Nephron (organoid): ENCODE measurements around the gene SMG7.

Experiments
- H3K27ac Mint-ChIP-seq, 3 experiments: 2 replicates each; pipeline ENCODE4 v1.8.0; 2020; ENCODE audit warnings: mixed read lengths in 3 of 3, mild to moderate bottlenecking in 2 of 3, moderate library complexity in 1 of 3
- H3K27me3 Mint-ChIP-seq: 2 replicates; pipeline ENCODE4 v1.8.0; 2021; ENCODE audit warnings: low read depth, mild to moderate bottlenecking, moderate library complexity, mixed read lengths
- H3K36me3 Mint-ChIP-seq: 2 replicates; pipeline ENCODE4 v1.8.0; 2020; ENCODE audit warnings: low read depth, mixed read lengths
- H3K4me1 Mint-ChIP-seq: 2 replicates; pipeline ENCODE4 v1.8.0; 2020; ENCODE audit warnings: mixed read lengths
- H3K4me3 Mint-ChIP-seq, 3 experiments: 2 replicates each; pipeline ENCODE4 v1.8.0; 2020; ENCODE audit warnings: mild to moderate bottlenecking in 3 of 3, mixed read lengths in 3 of 3, moderate library complexity in 2 of 3
- H3K9me3 Mint-ChIP-seq: 2 replicates; pipeline ENCODE4 v1.8.0; 2020; ENCODE audit warnings: mixed read lengths
- CTCF ChIP-seq, 3 experiments: fragments of 200-600 bp; sonication (generic); IDR thresholded peaks; one replicate each; pipeline ENCODE4 v1.5.0; 2021; ENCODE audit warnings: antibody characterized with exemption in 3 of 3; ENCODE audit not compliant: unreplicated experiment in 3 of 3

SMG7 gene

GRCh38 chr1:183543619-183544204 lies 71.4 kb downstream of the SMG7 start:
- peaks cover 23% of the 10 kb centered on the region for H3K4me1 Mint-ChIP-seq
- H3K9me3 Mint-ChIP-seq, result no peaks in the 10 kb centered on the region
- H3K27ac Mint-ChIP-seq, result peak overlapping the region; percentile 18 to 89 (median 66)
- peak; percentile 70 to 74 (median 70) for TF ChIP-seq CTCF (IDR thresholded peaks at IDR 0.05; ENCODE audit: unreplicated experiment in 3 of 3)
- H3K4me3 Mint-ChIP-seq, result no peak overlapping the region
- no peaks in the 10 kb centered on the region for H3K27me3 Mint-ChIP-seq
- H3K36me3 Mint-ChIP-seq, result peaks cover 71% of the 10 kb centered on the region

- H3K4me1 Mint-ChIP-seq, result peaks cover 23% of the 10 kb centered on the region
- TF ChIP-seq CTCF (IDR thresholded peaks at IDR 0.05; ENCODE audit: unreplicated experiment in 3 of 3), result no peak
- H3K4me3 Mint-ChIP-seq, result peak overlapping the region in 2 of 3 experiments; percentile 42 to 57
- peaks cover 70% of the 10 kb centered on the region for H3K36me3 Mint-ChIP-seq
- peak overlapping the region; percentile 89 to 96 (median 93) for H3K27ac Mint-ChIP-seq
- no peaks in the 10 kb centered on the region for H3K27me3 Mint-ChIP-seq
- H3K9me3 Mint-ChIP-seq, result no peaks in the 10 kb centered on the region
Measured at GRCh38 chr1:183544598-183545297, 72.4 kb downstream of the SMG7 start.

GRCh38 chr1:183546427-183546826 lies 74.1 kb downstream of the SMG7 start:
- H3K4me3 Mint-ChIP-seq, result no peak overlapping the region
- no peak for TF ChIP-seq CTCF (IDR thresholded peaks at IDR 0.05; ENCODE audit: unreplicated experiment in 3 of 3)
- peak overlapping the region; percentile 16 to 89 (median 49) for H3K27ac Mint-ChIP-seq
- H3K4me1 Mint-ChIP-seq, result peaks cover 23% of the 10 kb centered on the region
- no peaks in the 10 kb centered on the region for H3K9me3 Mint-ChIP-seq
- H3K36me3 Mint-ChIP-seq, result peaks cover 68% of the 10 kb centered on the region
- H3K27me3 Mint-ChIP-seq, result no peaks in the 10 kb centered on the region

- Mint-ChIP-seq H3K4me1 (peaks cover 24% of the 10 kb centered on the region), H3K27me3 (no peaks in the 10 kb centered on the region), H3K9me3 (no peaks in the 10 kb centered on the region), H3K4me3 (no peak overlapping the region), H3K36me3 (peaks cover 71% of the 10 kb centered on the region), H3K27ac (peak overlapping the region; percentile 16 to 80 (median 58))
- TF ChIP-seq CTCF (IDR thresholded peaks at IDR 0.05; ENCODE audit: unreplicated experiment in 3 of 3), result no peak
Measured at GRCh38 chr1:183548116-183548515, 75.8 kb downstream of the SMG7 start.

GRCh38 chr1:183550915-183551314 lies 78.6 kb downstream of the SMG7 start:
- TF ChIP-seq CTCF (IDR thresholded peaks at IDR 0.05; ENCODE audit: unreplicated experiment in 3 of 3), result no peak
- H3K27me3 Mint-ChIP-seq, result no peaks in the 10 kb centered on the region
- H3K36me3 Mint-ChIP-seq, result peaks cover 68% of the 10 kb centered on the region
- no peak overlapping the region for H3K4me3 Mint-ChIP-seq
- H3K9me3 Mint-ChIP-seq, result no peaks in the 10 kb centered on the region
- H3K27ac Mint-ChIP-seq, result peak overlapping the region in 1 of 3 experiments; percentile 8
- peaks cover 19% of the 10 kb centered on the region for H3K4me1 Mint-ChIP-seq

- TF ChIP-seq CTCF (IDR thresholded peaks at IDR 0.05; ENCODE audit: unreplicated experiment in 3 of 3), result no peak
Measured at GRCh38 chr1:183551924-183552323, 79.6 kb downstream of the SMG7 start.

More at GRCh38 chr1:183551924-183552323, 79.6 kb downstream of the SMG7 start:
- Mint-ChIP-seq H3K4me1 (peaks cover 14% of the 10 kb centered on the region), H3K27me3 (no peaks in the 10 kb centered on the region), H3K36me3 (peaks cover 62% of the 10 kb centered on the region), H3K9me3 (no peaks in the 10 kb centered on the region), H3K4me3 (no peak overlapping the region), H3K27ac (no peak overlapping the region)
